D721Med (cell line): ENCODE data around the gene BCAN.

Experiments
- DNase-seq: peaks from one replicate; pipeline ENCODE4 v3.0.0; 2011; ENCODE audit warnings: low spot score; ENCODE audit not compliant: insufficient read length
- FAIRE-seq: peaks from 2 replicates; lab custom pipeline; 2011; peaks lifted over from hg19 to GRCh38; lab: Jason Lieb, UNC
- CTCF ChIP-seq: IDR thresholded peaks from 2 replicates; pipeline ENCODE4 v1.5.1; 2012; ENCODE audit warnings: mild to moderate bottlenecking, control low read depth; ENCODE audit not compliant: insufficient read depth; ENCODE audit errors: missing control alignments

Gene BCAN

GRCh38 chr1:156666862-156667609 is 25.1 kb downstream of the BCAN start:
- FAIRE-seq: no peak
- no peak for TF ChIP-seq CTCF

GRCh38 chr1:156667610-156667967 is 25.7 kb downstream of the BCAN start:
- no peak for DNase-seq
- TF ChIP-seq CTCF: no peak
- no peak for FAIRE-seq

More at GRCh38 chr1:156666862-156667609, 25.1 kb downstream of the BCAN start:
- DNase-seq: no peak

- FAIRE-seq (no peak), DNase-seq (no peak)
- TF ChIP-seq CTCF: no peak
These were observed 26.2 kb downstream of the BCAN start for GRCh38 chr1:156667968-156668709.

GRCh38 chr1:156668801-156669637 is 27.1 kb downstream of the BCAN start:
- no peak for TF ChIP-seq CTCF
- DNase-seq (no peak), FAIRE-seq (no peak)

- FAIRE-seq: no peak
- no peak for TF ChIP-seq CTCF
- no peak for DNase-seq
These were observed 27.9 kb downstream of the BCAN start for GRCh38 chr1:156669794-156670193.

GRCh38 chr1:156670359-156670758 is 28.4 kb downstream of the BCAN start:
- DNase-seq (no peak), FAIRE-seq (no peak)
- no peak for TF ChIP-seq CTCF
